B cell (primary cell): ENCODE data around the gene TOP1. TPM values are rescaled to one million over a fixed set of nuclear protein-coding genes. Genes with fewer than 3 reads are reported as not detected.

Experiments used
- ATAC-seq: fragments of 200-7000 bp; cut with Tn5 transposase; one replicate; pipeline ENCODE4 v1.10.0; 2021; ENCODE audit warnings: low read depth, mild to moderate bottlenecking, moderate number of reproducible peaks, moderate library complexity
- CTCF ChIA-PET: fragments of 350-600 bp; sonication (Branson Sonifier 250); formaldehyde crosslinking; loops from one replicate; lab custom pipeline; 2021; ENCODE audit warnings: antibody characterized with exemption, inconsistent platforms; lab: Charles Lee
- POLR2A ChIA-PET: fragments of 350-600 bp; sonication (Branson Sonifier 250); formaldehyde crosslinking; loops from one replicate; lab custom pipeline; 2021; ENCODE audit warnings: antibody characterized with exemption; lab: Charles Lee
- DNase-seq: peaks from one replicate; pipeline ENCODE4 v3.0.0; 2013
- H2AFZ ChIP-seq: 2 replicates; pipeline ENCODE4 v1.6.1; 2012; ENCODE audit warnings: mild to moderate bottlenecking, low read depth, low read length; ENCODE audit not compliant: insufficient read depth, poor library complexity, severe bottlenecking
- H3K27ac ChIP-seq, 2 donors: 1 replicate in 1 of 2; 2 replicates in 1 of 2; pipeline ENCODE4 v1.5.1; 2012 to 2013; ENCODE audit warnings: low read length in 2 of 2, mild to moderate bottlenecking in 2 of 2, moderate library complexity in 1 of 2
- H3K27me3 ChIP-seq, 4 experiments: fragments of 200-600 bp in 1 of 4; sonication (generic) in 1 of 4; replicated peaks in 1 of 4; 1 replicate in 2 of 4; 2 replicates in 2 of 4; pipeline versions ENCODE4 v1.6.1 to v1.7.0; 2013 to 2016; ENCODE audit warnings: low read length in 3 of 4, mild to moderate bottlenecking in 2 of 4, mixed read lengths in 1 of 4, moderate library complexity in 1 of 4; ENCODE audit not compliant: insufficient read depth in 4 of 4, control insufficient read depth in 3 of 4; ENCODE audit errors: control extremely low read depth in 1 of 4
- H3K36me3 ChIP-seq, 2 experiments: replicated peaks in 1 of 2; 1 replicate in 1 of 2; 2 replicates in 1 of 2; pipeline versions ENCODE4 v1.6.1 to v1.7.1; 2013; ENCODE audit warnings: low read length in 1 of 2; ENCODE audit not compliant: insufficient read depth in 2 of 2, control insufficient read depth in 1 of 2; ENCODE audit errors: control extremely low read depth in 1 of 2, extremely low read depth in 1 of 2
- H3K4me1 ChIP-seq, 2 donors: fragments of 200-600 bp in 1 of 2; sonication (generic) in 1 of 2; 1 replicate in 1 of 2; 2 replicates in 1 of 2; pipeline versions ENCODE4 v1.5.1 to v1.6.1; 2013 to 2017; ENCODE audit warnings: low read length in 2 of 2; ENCODE audit not compliant: control insufficient read depth in 2 of 2, insufficient read depth in 2 of 2
- H3K4me2 ChIP-seq: replicated peaks from 2 replicates; pipeline ENCODE3; 2012; ENCODE audit warnings: mild to moderate bottlenecking, low read depth, low read length; ENCODE audit not compliant: poor library complexity, severe bottlenecking
- H3K4me3 ChIP-seq, 5 experiments: fragments of 200-600 bp in 1 of 5; sonication (generic) in 1 of 5; 1 replicate in 3 of 5; 2 replicates in 2 of 5; pipeline versions ENCODE4 v1.5.1 to v1.7.0; 2011 to 2016; ENCODE audit warnings: low read length in 4 of 5, mild to moderate bottlenecking in 4 of 5, low read depth in 2 of 5, control low read depth in 1 of 5, moderate library complexity in 1 of 5; ENCODE audit not compliant: insufficient read depth in 1 of 5; ENCODE audit errors: control extremely low read depth in 1 of 5, extremely low read depth in 1 of 5
- H3K79me2 ChIP-seq: fragments of 200-600 bp; sonication (generic); one replicate; pipeline ENCODE4 v1.6.0; 2016; ENCODE audit warnings: low read length; ENCODE audit not compliant: control insufficient read depth, insufficient read depth
- H3K9ac ChIP-seq: fragments of 200-600 bp; sonication (generic); 2 replicates; pipeline ENCODE4 v1.6.1; 2017; ENCODE audit warnings: mild to moderate bottlenecking, low read length, moderate library complexity
- H3K9me3 ChIP-seq, 3 donors: one replicate each; pipeline versions ENCODE4 v1.6.1 to v1.7.1; 2013; ENCODE audit warnings: low read length in 2 of 3; ENCODE audit not compliant: control insufficient read depth in 2 of 3, insufficient read depth in 1 of 3; ENCODE audit errors: control extremely low read depth in 1 of 3
- H4K20me1 ChIP-seq: 2 replicates; pipeline ENCODE4 v1.6.0; 2012; ENCODE audit warnings: mild to moderate bottlenecking, low read length; ENCODE audit not compliant: insufficient read depth, control insufficient read depth, poor library complexity, severe bottlenecking
- H3K27ac Mint-ChIP-seq: one replicate; pipeline ENCODE4 v1.8.0; 2021; ENCODE audit warnings: mixed read lengths
- H3K27me3 Mint-ChIP-seq: one replicate; pipeline ENCODE4 v1.8.0; 2021; ENCODE audit warnings: mixed read lengths
- H3K4me1 Mint-ChIP-seq: one replicate; pipeline ENCODE4 v1.8.0; 2021; ENCODE audit warnings: mixed read lengths
- H3K4me3 Mint-ChIP-seq: one replicate; pipeline ENCODE4 v1.8.0; 2021; ENCODE audit warnings: mixed read lengths
- H3K9me3 Mint-ChIP-seq: one replicate; pipeline ENCODE4 v1.8.0; 2022; ENCODE audit warnings: mixed read lengths; ENCODE audit not compliant: insufficient read depth
- EZH2 ChIP-seq: IDR thresholded peaks from 2 replicates; pipeline ENCODE4 v1.6.1; 2012; ENCODE audit warnings: borderline replicate concordance, low read depth, mild to moderate bottlenecking, moderate library complexity, low read length; ENCODE audit not compliant: insufficient read depth, poor library complexity, severe bottlenecking
- WGBS: methylation state at CpG from one replicate; pipeline ENCODE4 v1.1.5; 2013; ENCODE audit warnings: missing lambda C conversion rate; ENCODE audit not compliant: insufficient coverage; 5-methylcytosine and 5-hydroxymethylcytosine counted together
- intact Hi-C: fragments of 100-400 bp; cut with micrococcal nuclease; formaldehyde crosslinking; loops from one replicate; pipeline ENCODE4 v1.10.0; 2022
- polyA plus RNA-seq: library from polyadenylated mRNA; depleted of rRNA; stranded (reverse); fragments of >200 nt; gene quantifications from 2 replicates; pipeline ENCODE4 v1.2.3, GENCODE V29; 2012
- total RNA-seq, 2 donors: library from RNA; stranded (reverse); fragments of 120-200 nt in 1 of 2; gene quantifications; 1 replicate in 1 of 2; 2 replicates in 1 of 2; pipeline versions ENCODE4 v1.2.3 to v1.2.4, GENCODE V29; 2013 to 2022
- TF ChIP-seq, protein P1 (sequence below): fragments of 200-600 bp; IDR thresholded peaks from one replicate; pipeline ENCODE4 v1.8.0; 2022; ENCODE audit warnings: antibody characterized with exemption, mild to moderate bottlenecking

The TOP1 gene
- total and polyA plus RNA-seq, 2 donors (not counting 1 experiment from before 2014, with no cell fraction given): 5.4 to 44.9 TPM

GRCh38 chr20:40986774-40987173 lies 41.8 kb upstream of the TOP1 start:
- no peak overlapping the region for H2AFZ ChIP-seq
- ATAC-seq: no peak
- POLR2A ChIA-PET: no interaction called here

DNA sequence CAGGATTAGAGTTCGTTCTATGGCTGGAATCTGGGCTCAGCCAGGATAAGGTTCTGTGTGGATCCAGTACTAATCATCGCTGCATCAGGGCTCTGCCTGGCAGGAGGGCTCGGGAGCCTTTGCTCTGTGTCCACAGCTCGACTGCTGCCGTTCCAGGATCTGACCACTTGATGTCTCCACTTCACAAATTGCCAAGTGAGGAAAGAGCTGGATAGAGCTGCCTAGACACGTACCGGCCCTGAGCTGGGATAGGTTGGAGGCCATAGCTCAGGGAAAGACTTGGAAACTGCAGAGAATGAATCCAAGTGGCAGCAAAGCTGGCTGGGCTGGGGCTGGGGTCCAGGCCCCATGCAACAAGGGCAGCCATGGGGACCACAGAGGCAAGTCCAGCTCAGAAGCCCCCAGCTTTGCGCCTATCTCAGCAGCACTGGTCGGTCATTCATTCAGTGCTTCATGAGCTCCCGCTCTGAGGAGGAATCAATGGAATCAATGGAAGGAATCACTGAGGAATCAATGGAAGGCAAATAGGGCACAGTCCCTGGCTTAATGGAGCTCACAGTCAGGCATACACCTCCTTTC lies 38.0 kb upstream of the TOP1 start:
- Histone ChIP-seq H3K4me2 (peak overlapping the region; percentile 72), H3K4me1 (peaks cover 43 to 48% of the 10 kb centered on the region in 2 donors), H3K79me2 (no peaks in the 10 kb centered on the region), H3K27me3 (no peaks in the 10 kb centered on the region), H3K9me3 (no peaks in the 10 kb centered on the region), H3K4me3 (no peak overlapping the region), H4K20me1 (peaks cover 6% of the 10 kb centered on the region), H3K9ac (peak overlapping the region; percentile 24), H3K36me3 (no peaks in the 10 kb centered on the region), H2AFZ (peak overlapping the region; percentile 59), H3K27ac (peak overlapping the region; percentile 35 to 51)
- peak; percentile 71 for DNase-seq
- TF ChIP-seq EZH2: no peak
- TF ChIP-seq, protein P1, sequence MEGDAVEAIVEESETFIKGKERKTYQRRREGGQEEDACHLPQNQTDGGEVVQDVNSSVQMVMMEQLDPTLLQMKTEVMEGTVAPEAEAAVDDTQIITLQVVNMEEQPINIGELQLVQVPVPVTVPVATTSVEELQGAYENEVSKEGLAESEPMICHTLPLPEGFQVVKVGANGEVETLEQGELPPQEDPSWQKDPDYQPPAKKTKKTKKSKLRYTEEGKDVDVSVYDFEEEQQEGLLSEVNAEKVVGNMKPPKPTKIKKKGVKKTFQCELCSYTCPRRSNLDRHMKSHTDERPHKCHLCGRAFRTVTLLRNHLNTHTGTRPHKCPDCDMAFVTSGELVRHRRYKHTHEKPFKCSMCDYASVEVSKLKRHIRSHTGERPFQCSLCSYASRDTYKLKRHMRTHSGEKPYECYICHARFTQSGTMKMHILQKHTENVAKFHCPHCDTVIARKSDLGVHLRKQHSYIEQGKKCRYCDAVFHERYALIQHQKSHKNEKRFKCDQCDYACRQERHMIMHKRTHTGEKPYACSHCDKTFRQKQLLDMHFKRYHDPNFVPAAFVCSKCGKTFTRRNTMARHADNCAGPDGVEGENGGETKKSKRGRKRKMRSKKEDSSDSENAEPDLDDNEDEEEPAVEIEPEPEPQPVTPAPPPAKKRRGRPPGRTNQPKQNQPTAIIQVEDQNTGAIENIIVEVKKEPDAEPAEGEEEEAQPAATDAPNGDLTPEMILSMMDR: peak; percentile 53
- WGBS: 30% methylated on average over 9 of the region's 10 CpGs
- CTCF ChIA-PET: interaction anchor here (0.9 to 11.3 kb wide), 33 partner anchors 9 to 349 kb away, joined by 3 to 174 read pairs (median 10); partner anchors contain the start of gene TOP1
- ATAC-seq: peak; percentile 20
- H3K9me3 Mint-ChIP-seq: no peaks in the 10 kb centered on the region
- H3K4me3 Mint-ChIP-seq: peak overlapping the region; percentile 86
- intact Hi-C loops: loop anchor here (1.0 kb wide), 8 partner anchors 21 to 147 kb away; partner anchors contain the start of genes PLCG1 and TOP1
- POLR2A ChIA-PET: interaction anchor here (0.5 to 3.3 kb wide), 11 partner anchors 8 to 167 kb away, joined by 3 to 32 read pairs (median 4); no protein-coding TSS in a partner anchor
- no peaks in the 10 kb centered on the region for H3K27me3 Mint-ChIP-seq
- H3K4me1 Mint-ChIP-seq: peaks cover 51% of the 10 kb centered on the region
- H3K27ac Mint-ChIP-seq: peak overlapping the region; percentile 99

More at GRCh38 chr20:40986774-40987173, 41.8 kb upstream of the TOP1 start:
- H3K4me1 Mint-ChIP-seq: peaks cover 34% of the 10 kb centered on the region
- H3K9ac ChIP-seq: peak overlapping the region; percentile 4
- peak overlapping the region; percentile 18 for H3K4me2 ChIP-seq
- H3K4me1 ChIP-seq: peaks cover 38 to 40% of the 10 kb centered on the region in 2 donors
- H3K79me2 ChIP-seq: no peaks in the 10 kb centered on the region
- peak overlapping the region; percentile 32 for H3K4me3 Mint-ChIP-seq
- peaks cover 0 to 4% (median 0%) of the 10 kb centered on the region in 3 donors for H3K9me3 ChIP-seq
- no peaks in the 10 kb centered on the region for H3K9me3 Mint-ChIP-seq
- intact Hi-C loops: no loop called here
- TF ChIP-seq EZH2: no peak
- TF ChIP-seq, protein P1: no peak
- H3K36me3 ChIP-seq: no peaks in the 10 kb centered on the region
- H3K27ac ChIP-seq: no peak overlapping the region
- H3K27me3 ChIP-seq: no peaks in the 10 kb centered on the region
- CTCF ChIA-PET: interaction anchor here (1.0 to 11.3 kb wide), 7 partner anchors 18 to 109 kb away, joined by 3 to 174 read pairs (median 4); no protein-coding TSS in a partner anchor
- WGBS: 20% methylated on average over 1 of the region's 2 CpGs
- H3K4me3 ChIP-seq: no peak overlapping the region
- no peak overlapping the region for H3K27ac Mint-ChIP-seq
- H3K27me3 Mint-ChIP-seq: no peaks in the 10 kb centered on the region
- peaks cover 6% of the 10 kb centered on the region for H4K20me1 ChIP-seq
- no peak for DNase-seq
